Superior temporal gyrus (tissue), 1 donor: Measurements from ENCODE around the gene PRPS1.
"Not testable (repeated sequence)": the region's sequence is repeated elsewhere in the genome, so short reads cannot be mapped to it uniquely, and the experiment has no call there.

Experiments used
- DNase-seq: peaks from one replicate; pipeline ENCODE4 v3.0.0-alpha.2; 2016; ENCODE audit errors: extremely low spot score

PRPS1 gene

DNA sequence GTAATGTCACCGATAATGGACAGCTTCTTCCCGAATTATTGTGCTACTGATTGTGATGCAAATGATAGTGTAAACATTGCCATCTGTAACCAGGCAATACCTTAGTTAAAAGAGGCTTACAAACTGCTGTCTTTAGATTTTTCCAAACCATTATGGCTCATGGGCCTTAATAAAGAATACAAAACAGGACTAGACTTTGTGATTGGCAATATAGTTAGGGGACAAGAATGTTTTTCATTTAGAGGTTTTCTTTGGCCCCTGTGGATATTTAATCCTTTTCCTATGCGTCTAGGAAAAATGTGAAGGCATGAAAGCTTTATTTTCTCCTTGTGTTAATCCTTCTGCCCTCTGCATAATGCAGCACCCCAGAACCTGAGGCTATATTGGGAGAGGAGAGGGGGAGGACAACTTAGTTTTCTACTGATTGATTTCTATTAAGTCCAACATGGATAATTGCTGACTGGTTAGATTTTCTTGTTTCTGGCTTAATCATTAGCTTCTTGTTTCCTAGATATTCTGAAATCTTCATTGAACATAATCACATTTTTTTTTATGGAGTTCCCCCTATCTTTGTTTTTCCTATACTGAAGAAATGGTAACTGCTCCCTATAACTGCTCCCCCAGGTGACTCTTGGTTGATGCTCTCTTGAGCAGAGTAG, 1.9 kb downstream of the PRPS1 start:
- DNase-seq = no peak

DNA sequence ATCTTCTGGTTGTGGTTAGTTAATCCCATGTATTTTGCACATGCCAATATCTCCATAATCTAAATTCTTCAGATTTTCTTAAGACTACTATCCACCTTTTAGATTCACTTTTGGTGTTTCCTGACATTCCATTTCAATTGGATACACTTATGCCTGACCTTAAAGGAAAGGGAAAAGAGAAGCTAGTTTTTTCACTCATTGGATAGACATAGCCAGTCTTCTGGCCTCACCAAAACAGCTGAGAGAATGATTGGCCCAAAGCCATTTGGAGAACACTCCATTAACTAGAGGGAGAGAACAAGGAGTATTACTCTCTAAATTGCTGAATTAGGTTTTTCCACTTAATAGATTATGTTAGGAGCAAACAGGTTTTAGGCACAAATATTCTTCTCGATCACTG, 4.0 kb downstream of the PRPS1 start:
- no peak for DNase-seq

GRCh38 chrX:107646735-107647134, 18.4 kb downstream of the PRPS1 start:
- no peak for DNase-seq

DNA sequence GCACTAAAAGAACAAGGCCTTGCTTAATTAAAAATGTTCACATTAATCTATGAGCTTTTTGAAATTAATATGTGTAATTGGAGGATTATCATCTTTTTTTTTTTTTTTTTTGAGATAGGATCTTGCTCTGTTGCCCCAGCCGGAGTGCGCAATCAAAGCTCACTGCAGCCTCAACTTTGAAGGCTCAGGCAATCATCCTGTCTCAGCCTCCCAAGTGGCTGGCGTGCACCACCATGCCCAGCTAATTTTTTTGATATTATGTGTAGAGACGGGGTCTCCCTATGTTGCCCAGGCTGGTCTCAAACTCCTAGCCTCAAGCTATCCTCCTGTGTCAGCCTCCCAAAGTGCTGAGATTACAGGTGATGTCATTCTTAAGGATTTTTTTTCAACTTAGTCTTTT, 20.0 kb downstream of the PRPS1 start:
- DNase-seq = no peak

GRCh38 chrX:107654566-107654871, 26.2 kb downstream of the PRPS1 start:
- DNase-seq = no peak

GRCh38 chrX:107654872-107655761, 26.8 kb downstream of the PRPS1 start:
- DNase-seq = no peak

DNA sequence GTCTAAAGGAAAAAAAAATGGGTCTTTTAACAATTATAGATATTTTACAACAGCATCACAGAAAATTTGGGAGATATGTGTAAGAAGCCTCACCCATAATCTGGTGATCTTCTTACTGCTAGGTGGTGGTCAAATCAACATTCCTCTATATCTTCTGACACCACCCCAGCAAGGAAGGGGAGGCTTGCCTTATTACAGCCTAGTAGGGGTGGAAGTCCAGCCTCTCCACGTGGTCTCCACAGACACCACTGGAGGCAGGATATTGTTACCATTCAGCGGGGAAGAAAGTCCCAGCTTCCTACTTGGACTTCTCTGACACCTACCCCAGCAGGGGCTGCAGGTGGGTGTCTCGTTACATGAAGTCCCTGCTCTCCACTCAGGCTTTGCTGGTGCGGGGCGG, 28.7 kb downstream of the PRPS1 start:
- DNase-seq = no peak

DNA sequence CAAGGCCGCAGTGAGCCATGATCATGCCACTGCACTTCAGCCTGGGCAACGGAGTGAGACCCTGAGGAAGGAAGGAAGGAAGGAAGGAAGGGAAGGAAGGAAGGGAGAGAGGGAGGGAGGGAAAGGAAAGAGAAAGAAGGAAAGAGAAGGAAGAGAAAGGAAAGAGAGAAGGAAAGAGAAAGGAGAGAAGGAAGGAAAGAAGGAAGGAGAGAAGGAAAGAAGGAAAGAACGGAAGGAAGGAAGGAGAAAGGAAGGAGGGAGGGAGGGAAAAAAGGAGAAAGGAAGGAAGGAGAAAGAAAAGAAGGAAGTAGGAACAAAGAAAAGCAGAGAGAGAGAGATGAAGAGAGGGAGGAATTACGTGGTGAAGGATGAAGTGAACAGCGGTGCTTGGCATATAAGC, 30.4 kb downstream of the PRPS1 start:
- no peak for DNase-seq

- DNase-seq = no peak
These were observed 31.0 kb downstream of the PRPS1 start for GRCh38 chrX:107659286-107659685.

DNA sequence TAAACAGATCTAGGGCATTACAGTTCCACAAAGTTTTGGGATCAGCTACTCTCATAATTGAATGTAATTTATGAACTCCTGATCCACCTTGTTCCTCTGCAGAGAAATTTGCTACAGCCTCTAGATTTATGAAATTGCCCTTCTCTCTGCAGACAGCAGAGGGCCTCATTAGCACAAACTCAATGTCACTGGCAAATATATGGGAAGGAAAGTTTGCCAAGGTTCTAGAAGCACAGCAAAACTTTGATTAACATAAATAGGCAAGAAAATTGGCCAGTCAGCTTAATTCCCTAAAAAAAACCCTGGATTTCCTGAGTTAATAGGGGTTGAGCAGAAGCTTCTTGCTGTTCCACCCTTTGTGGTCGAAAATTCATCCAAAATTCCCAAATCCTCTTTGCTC, 31.5 kb downstream of the PRPS1 start:
- DNase-seq = peak; percentile 72

DNA sequence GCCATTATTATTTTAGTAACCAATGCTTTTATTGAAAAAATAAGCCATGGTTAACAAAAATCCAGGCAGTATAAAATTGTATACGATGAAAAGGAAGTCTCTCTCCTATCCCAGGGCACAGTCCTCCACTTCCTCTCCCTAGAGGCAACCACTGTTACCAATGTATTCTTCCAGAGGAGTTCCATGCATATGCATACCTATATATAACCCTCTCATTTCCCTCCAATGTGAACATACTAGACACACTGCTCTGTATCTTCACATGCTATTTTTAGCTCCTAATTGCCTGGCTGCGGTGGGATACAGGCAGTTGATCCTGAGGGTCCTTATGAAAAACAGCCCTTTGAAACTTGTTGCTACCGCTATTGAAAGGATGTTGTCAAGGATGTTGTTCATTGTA, 33.8 kb downstream of the PRPS1 start:
- no peak for DNase-seq

DNA sequence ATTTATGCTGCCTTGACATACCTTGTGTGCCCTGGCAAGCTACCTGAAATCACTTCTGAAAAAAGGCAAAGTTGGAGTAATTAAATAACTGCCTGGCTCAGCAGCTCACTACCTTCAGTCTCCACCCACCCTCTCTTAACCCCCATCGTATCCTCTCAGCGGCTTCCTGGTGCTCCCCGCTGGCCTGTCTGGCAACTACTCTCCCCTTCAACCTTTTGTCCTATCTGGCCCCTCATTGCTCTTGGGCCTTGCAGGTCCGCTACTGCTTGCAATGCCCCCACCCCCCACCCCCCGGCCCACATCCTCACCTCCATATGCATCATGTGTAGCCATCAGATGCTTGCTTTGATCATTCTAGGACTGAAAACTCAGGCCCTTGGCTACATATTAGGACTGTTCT, 34.5 kb downstream of the PRPS1 start:
- DNase-seq = no peak

- no peak for DNase-seq
These were observed 38.6 kb downstream of the PRPS1 start for GRCh38 chrX:107666931-107667330.

GRCh38 chrX:107667426-107667825, 39.1 kb downstream of the PRPS1 start:
- no peak for DNase-seq

DNA sequence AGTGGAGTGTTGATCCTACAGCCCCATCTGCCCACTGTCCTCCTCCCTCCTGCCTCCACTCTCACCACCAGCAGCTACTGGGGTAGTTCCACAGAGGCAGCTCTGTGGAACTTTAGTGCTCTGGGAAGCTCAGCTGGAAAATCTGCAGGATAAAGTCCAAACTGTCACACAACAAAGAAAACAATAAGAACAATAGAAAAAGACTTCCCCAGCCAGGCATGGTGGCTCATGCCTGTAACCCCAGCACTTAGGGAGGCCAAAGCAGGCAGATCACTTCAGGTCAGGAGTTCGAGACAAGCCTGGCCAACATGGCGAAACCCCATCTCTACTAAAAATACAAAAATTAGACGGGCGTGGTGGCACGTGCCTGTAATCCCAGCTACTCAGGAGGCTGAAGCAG, 40.4 kb downstream of the PRPS1 start:
- not testable (repeated sequence) for DNase-seq

- DNase-seq = no peak
These were observed 41.0 kb downstream of the PRPS1 start for GRCh38 chrX:107669261-107669660.

GRCh38 chrX:107669885-107670628, 41.7 kb downstream of the PRPS1 start:
- no peak for DNase-seq

DNA sequence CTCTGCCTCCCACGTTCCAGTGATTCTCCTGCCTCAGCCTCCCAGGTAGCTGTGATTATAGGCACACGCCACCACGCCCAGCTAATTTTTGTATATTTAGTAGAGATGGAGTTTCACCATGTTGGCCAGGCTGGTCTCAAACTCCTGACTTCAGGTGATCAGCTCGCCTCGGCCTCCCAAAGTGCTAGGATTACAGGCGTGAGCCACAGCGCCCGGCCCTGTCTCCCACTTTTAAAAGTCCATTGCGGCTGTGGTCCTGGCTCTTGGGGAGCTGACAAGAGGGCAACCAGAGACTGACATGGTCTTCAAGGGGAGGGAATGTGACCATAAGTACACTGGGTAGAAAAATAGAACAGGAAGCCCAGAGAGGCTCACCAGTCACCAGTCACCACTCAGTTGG, 42.9 kb downstream of the PRPS1 start:
- not testable (repeated sequence) for DNase-seq

DNA sequence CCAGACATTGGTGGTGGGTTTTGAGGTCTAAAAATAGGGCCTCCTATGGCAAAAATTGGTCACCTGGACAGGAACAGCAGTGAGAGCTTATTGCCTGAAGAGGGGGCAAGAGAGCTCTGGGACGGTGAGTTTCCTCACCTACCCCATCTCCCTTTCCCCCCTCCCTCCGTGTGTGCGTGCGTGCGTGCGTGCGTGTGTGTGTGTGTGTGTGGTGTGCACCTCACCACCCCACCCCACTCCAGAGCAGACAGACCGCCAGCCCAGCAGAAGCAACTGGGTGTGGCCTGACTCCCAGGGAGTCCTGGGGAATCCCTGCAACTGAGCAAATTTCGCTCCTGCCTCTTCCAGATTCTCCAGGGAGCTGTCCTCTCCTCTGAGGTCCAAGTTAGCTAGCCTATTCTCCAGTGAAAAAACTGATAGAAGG, 44.7 kb downstream of the PRPS1 start:
- peak; percentile 42 for DNase-seq

DNA sequence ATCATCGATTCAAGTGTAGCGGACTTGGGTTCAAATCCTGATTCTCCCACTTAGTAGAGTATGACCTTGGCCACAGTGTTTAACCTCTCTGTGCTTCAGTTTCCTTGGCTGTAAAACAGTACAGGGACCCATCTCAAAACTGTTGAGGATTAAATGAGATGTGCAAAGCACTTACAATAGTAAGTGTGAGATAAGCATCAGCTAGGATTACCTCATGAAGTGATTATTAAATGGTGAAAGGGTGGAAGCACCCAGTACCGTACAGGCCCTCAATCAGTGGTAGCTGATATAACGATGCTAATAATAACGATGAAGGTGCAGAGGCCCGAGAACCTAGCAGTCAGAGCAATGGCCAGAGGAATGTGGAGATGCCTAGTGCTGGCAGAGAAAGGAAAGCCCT, 45.1 kb downstream of the PRPS1 start:
- no peak for DNase-seq

GRCh38 chrX:107673933-107674479, 45.7 kb downstream of the PRPS1 start:
- no peak for DNase-seq
